Skeletal muscle cell (primary cell): Measurements from ENCODE around the gene THADA.

Source experiments
- DNase-seq: peaks from one replicate; pipeline ENCODE4 v3.0.0-alpha.2; 2010; ENCODE audit warnings: low read depth
- H3K4me3 ChIP-seq: 2 replicates; pipeline ENCODE4 v1.5.1; 2011; ENCODE audit warnings: low read depth, mild to moderate bottlenecking, control low read depth, low read length, moderate library complexity

The THADA gene

GRCh38 chr2:43324259-43325106, 271.4 kb downstream of the THADA start:
- H3K4me3 ChIP-seq = no peak overlapping the region
- no peak for DNase-seq

GRCh38 chr2:43323857-43324256, 272.0 kb downstream of the THADA start:
- H3K4me3 ChIP-seq = no peak overlapping the region
- DNase-seq = no peak

GRCh38 chr2:43321446-43321845, 274.4 kb downstream of the THADA start:
- DNase-seq = no peak
- no peak overlapping the region for H3K4me3 ChIP-seq

GRCh38 chr2:43319541-43319940, 276.3 kb downstream of the THADA start:
- H3K4me3 ChIP-seq = no peak overlapping the region
- no peak for DNase-seq

GRCh38 chr2:43318791-43319190, 277.0 kb downstream of the THADA start:
- H3K4me3 ChIP-seq = no peak overlapping the region
- DNase-seq = peak; percentile 75

GRCh38 chr2:43317680-43318079, 278.2 kb downstream of the THADA start:
- DNase-seq = no peak
- no peak overlapping the region for H3K4me3 ChIP-seq

GRCh38 chr2:43317194-43317593, 278.6 kb downstream of the THADA start:
- H3K4me3 ChIP-seq = no peak overlapping the region
- no peak for DNase-seq

GRCh38 chr2:43315482-43315881, 280.4 kb downstream of the THADA start:
- no peak overlapping the region for H3K4me3 ChIP-seq

GRCh38 chr2:43314299-43314927, 281.4 kb downstream of the THADA start:
- H3K4me3 ChIP-seq = no peak overlapping the region
- DNase-seq = no peak

More at GRCh38 chr2:43315482-43315881, 280.4 kb downstream of the THADA start:
- no peak for DNase-seq

- DNase-seq = no peak
Measured at GRCh38 chr2:43313642-43314017, 282.2 kb downstream of the THADA start.

GRCh38 chr2:43312755-43313641, 282.8 kb downstream of the THADA start:
- DNase-seq = peak; percentile 55
- no peak overlapping the region for H3K4me3 ChIP-seq

More at GRCh38 chr2:43313642-43314017, 282.2 kb downstream of the THADA start:
- H3K4me3 ChIP-seq = no peak overlapping the region

- DNase-seq = peak; percentile 47
- H3K4me3 ChIP-seq = no peak overlapping the region
Measured at GRCh38 chr2:43311276-43311675, 284.6 kb downstream of the THADA start.

- DNase-seq = no peak
- no peak overlapping the region for H3K4me3 ChIP-seq
Measured at GRCh38 chr2:43309935-43310334, 285.9 kb downstream of the THADA start.

GRCh38 chr2:43307973-43308372, 287.9 kb downstream of the THADA start:
- H3K4me3 ChIP-seq = no peak overlapping the region
- DNase-seq = no peak

GRCh38 chr2:43307046-43307445, 288.8 kb downstream of the THADA start:
- no peak overlapping the region for H3K4me3 ChIP-seq
- DNase-seq = no peak

GRCh38 chr2:43306197-43306596, 289.6 kb downstream of the THADA start:
- no peak for DNase-seq
- no peak overlapping the region for H3K4me3 ChIP-seq

- H3K4me3 ChIP-seq = no peak overlapping the region
- no peak for DNase-seq
Measured at GRCh38 chr2:43305517-43305916, 290.3 kb downstream of the THADA start.

- DNase-seq = no peak
- H3K4me3 ChIP-seq = no peak overlapping the region
Measured at GRCh38 chr2:43305012-43305411, 290.8 kb downstream of the THADA start.

- no peak overlapping the region for H3K4me3 ChIP-seq
- no peak for DNase-seq
Measured at GRCh38 chr2:43303889-43304288, 291.9 kb downstream of the THADA start.

- H3K4me3 ChIP-seq = no peak overlapping the region
- DNase-seq = no peak
Measured at GRCh38 chr2:43302961-43303494, 292.8 kb downstream of the THADA start.
